Measurements from ENCODE around the gene YIPF1.

- no peak for TF ChIP-seq CTCF (IDR thresholded peaks at IDR 0.05)
- TF ChIP-seq POLR2A (IDR thresholded peaks at IDR 0.05): no peak
Measured at GRCh38 chr1:53807916-53808315, 81.7 kb downstream of the YIPF1 start.
